ENCODE measurements around the gene ACTG2. TPM values are rescaled to one million over a fixed set of nuclear protein-coding genes. Genes with fewer than 3 reads are reported as not detected.

The ACTG2 gene
- total and polyA plus RNA-seq, 7 donors: 16.9 to 10,290 (median 3,612) TPM

- DNase-seq: no peak
- intact Hi-C loops (cut with DNase I): loop anchor here (10.0 kb wide), 1 partner anchor 149 kb away; no protein-coding TSS in a partner anchor
- Histone ChIP-seq H3K27ac (no peak overlapping the region), H3K27me3 (no peaks in the 10 kb centered on the region), H3K4me3 (no peak overlapping the region), H3K9me3 (no peaks in the 10 kb centered on the region), H3K4me1 (peaks cover 0 to 23% (median 10%) of the 10 kb centered on the region in 4 donors), H3K36me3 (peaks cover 0 to 8% (median 0%) of the 10 kb centered on the region in 4 donors)
- no peak for TF ChIP-seq EP300 (IDR thresholded peaks at IDR 0.05)
- no peak for TF ChIP-seq POLR2AphosphoS5 (IDR thresholded peaks at IDR 0.05)
- no peak for TF ChIP-seq CTCF (IDR thresholded peaks at IDR 0.05)
- TF ChIP-seq POLR2A (IDR thresholded peaks at IDR 0.05): no peak
Measured at GRCh38 chr2:73935641-73936040, 42.8 kb downstream of the ACTG2 start.

GRCh38 chr2:73937103-73937885, 44.5 kb downstream of the ACTG2 start:
- WGBS, 2 donors: 82 to 92% methylated on average over 4 of the region's 4 CpGs
- Histone ChIP-seq H3K9me3 (no peaks in the 10 kb centered on the region), H3K36me3 (peaks cover 0 to 18% (median 0%) of the 10 kb centered on the region in 4 donors), H3K27me3 (no peaks in the 10 kb centered on the region), H3K4me1 (peaks cover 0 to 8% (median 5%) of the 10 kb centered on the region in 4 donors), H3K4me3 (no peak overlapping the region), H3K27ac (no peak overlapping the region)
- DNase-seq: no peak
- intact Hi-C loops (cut with DNase I): loop anchor here (10.0 kb wide), 1 partner anchor 148 kb away; no protein-coding TSS in a partner anchor
- TF ChIP-seq EP300 (IDR thresholded peaks at IDR 0.05): no peak
- no peak for TF ChIP-seq CTCF (IDR thresholded peaks at IDR 0.05)
- no peak for TF ChIP-seq POLR2AphosphoS5 (IDR thresholded peaks at IDR 0.05)
- TF ChIP-seq POLR2A (IDR thresholded peaks at IDR 0.05): no peak

GRCh38 chr2:73937899-73938298, 45.1 kb downstream of the ACTG2 start:
- TF ChIP-seq POLR2A (IDR thresholded peaks at IDR 0.05) (no peak), POLR2AphosphoS5 (IDR thresholded peaks at IDR 0.05) (no peak), EP300 (IDR thresholded peaks at IDR 0.05) (no peak), CTCF (IDR thresholded peaks at IDR 0.05) (no peak)
- H3K9me3 ChIP-seq: no peaks in the 10 kb centered on the region
- no peak overlapping the region for H3K4me3 ChIP-seq
- no peaks in the 10 kb centered on the region for H3K27me3 ChIP-seq
- intact Hi-C loops (cut with DNase I): loop anchor here (10.0 kb wide), 1 partner anchor 147 kb away; no protein-coding TSS in a partner anchor
- no peak overlapping the region for H3K27ac ChIP-seq
- peaks cover 0 to 18% (median 0%) of the 10 kb centered on the region in 4 donors for H3K36me3 ChIP-seq
- peaks cover 0 to 6% (median 4%) of the 10 kb centered on the region in 4 donors for H3K4me1 ChIP-seq
- no peak for DNase-seq

- no peak for DNase-seq
- no peaks in the 10 kb centered on the region for H3K9me3 ChIP-seq
- WGBS, 2 donors: 85 to 88% methylated on average over 5 of the region's 5 CpGs
Measured at GRCh38 chr2:73938718-73939352, 46.0 kb downstream of the ACTG2 start.

More at GRCh38 chr2:73938718-73939352, 46.0 kb downstream of the ACTG2 start:
- no peak for TF ChIP-seq POLR2A (IDR thresholded peaks at IDR 0.05)
- no peak for TF ChIP-seq EP300 (IDR thresholded peaks at IDR 0.05)
- TF ChIP-seq CTCF (IDR thresholded peaks at IDR 0.05): no peak
- TF ChIP-seq POLR2AphosphoS5 (IDR thresholded peaks at IDR 0.05): no peak
- H3K36me3 ChIP-seq: peaks cover 0 to 18% (median 0%) of the 10 kb centered on the region in 4 donors
- H3K4me3 ChIP-seq: no peak overlapping the region
- no peak overlapping the region for H3K27ac ChIP-seq
- intact Hi-C loops (cut with DNase I): loop anchor here (10.0 kb wide), 1 partner anchor 146 kb away; no protein-coding TSS in a partner anchor
- H3K4me1 ChIP-seq: peaks cover 0 to 6% (median 4%) of the 10 kb centered on the region in 4 donors
- H3K27me3 ChIP-seq: no peaks in the 10 kb centered on the region
